HG02678 (cell line): Measurements from ENCODE around the gene HELZ.
"Not testable (repeated sequence)": the region's sequence is repeated elsewhere in the genome, so short reads cannot be mapped to it uniquely, and the experiment has no call there.

Source experiments
- ATAC-seq: cut with Tn5 transposase; IDR thresholded peaks from one replicate; pipeline ENCODE4 v1.9.1; 2021; ENCODE audit warnings: mild to moderate bottlenecking, moderate library complexity; ENCODE audit not compliant: unreplicated experiment

HELZ gene

GRCh38 chr17:67198131-67198530 is 46.9 kb downstream of the HELZ start:
- no peak for ATAC-seq

DNA sequence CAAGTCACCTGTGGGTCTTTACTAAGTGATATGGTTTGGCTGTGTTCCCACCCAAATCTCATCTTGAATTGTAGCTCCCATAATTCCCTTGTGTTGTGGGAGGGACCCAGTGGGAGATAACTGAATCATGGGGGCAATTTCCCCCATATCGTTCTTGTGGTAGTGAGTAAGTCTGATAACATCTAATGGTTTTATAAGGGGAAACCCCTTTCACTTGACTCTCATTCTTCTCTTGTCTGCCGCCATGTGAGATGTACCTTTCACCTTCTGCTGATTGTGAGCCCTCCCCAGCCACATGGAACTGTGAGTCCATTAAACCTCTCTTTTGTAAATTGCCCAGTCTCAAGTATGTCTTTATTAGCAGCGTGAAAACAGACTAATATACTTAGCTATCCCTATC is 48.0 kb downstream of the HELZ start:
- ATAC-seq: not testable (repeated sequence)

DNA sequence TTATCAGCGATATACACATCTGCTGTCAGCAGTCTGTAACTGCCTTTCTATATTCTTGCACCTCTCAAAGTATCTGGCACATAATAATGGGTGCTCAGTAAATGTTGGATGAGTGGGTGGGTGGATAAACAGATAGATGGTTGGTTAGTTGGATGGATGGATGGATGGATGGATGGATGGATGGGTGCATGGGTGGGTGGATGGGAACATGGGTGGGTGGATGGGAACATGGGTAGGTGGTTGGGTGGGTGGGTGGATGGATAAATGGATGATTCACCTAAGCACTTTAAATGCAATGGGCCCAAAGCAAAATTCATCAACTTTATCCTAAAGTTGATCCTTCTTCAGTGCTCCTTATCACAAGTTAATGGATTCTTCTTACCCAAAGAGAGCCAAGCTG is 48.6 kb downstream of the HELZ start:
- no peak for ATAC-seq

DNA sequence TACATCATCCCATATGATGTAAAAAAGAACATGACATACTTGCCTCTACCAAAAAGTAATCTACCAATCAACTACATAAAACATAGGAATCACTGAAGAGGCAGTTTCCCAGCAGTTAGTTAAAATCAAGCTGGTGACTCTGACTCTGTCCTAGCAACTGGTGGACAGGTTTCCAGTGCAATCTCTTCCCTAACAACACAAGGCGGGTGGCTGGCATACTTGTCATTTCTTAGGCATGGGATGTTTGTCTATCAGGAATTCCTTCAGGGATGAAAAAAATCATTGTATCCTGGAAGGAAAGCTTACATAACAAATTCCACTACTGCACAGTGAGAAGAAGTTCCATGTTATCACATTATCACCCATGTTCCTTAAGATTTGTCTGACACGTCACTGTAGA is 50.9 kb downstream of the HELZ start:
- no peak for ATAC-seq

- no peak for ATAC-seq
These were observed 57.1 kb downstream of the HELZ start for GRCh38 chr17:67187927-67188326.

GRCh38 chr17:67186782-67187181 is 58.2 kb downstream of the HELZ start:
- ATAC-seq: no peak

GRCh38 chr17:67183531-67183930 is 61.5 kb downstream of the HELZ start:
- no peak for ATAC-seq

- no peak for ATAC-seq
These were observed 63.2 kb downstream of the HELZ start for GRCh38 chr17:67181825-67182224.

GRCh38 chr17:67180275-67180674 is 64.7 kb downstream of the HELZ start:
- no peak for ATAC-seq

- no peak for ATAC-seq
These were observed 66.4 kb downstream of the HELZ start for GRCh38 chr17:67178555-67178954.

- no peak for ATAC-seq
These were observed 67.3 kb downstream of the HELZ start for GRCh38 chr17:67177732-67178131.

GRCh38 chr17:67174190-67174589 is 70.8 kb downstream of the HELZ start:
- no peak for ATAC-seq

DNA sequence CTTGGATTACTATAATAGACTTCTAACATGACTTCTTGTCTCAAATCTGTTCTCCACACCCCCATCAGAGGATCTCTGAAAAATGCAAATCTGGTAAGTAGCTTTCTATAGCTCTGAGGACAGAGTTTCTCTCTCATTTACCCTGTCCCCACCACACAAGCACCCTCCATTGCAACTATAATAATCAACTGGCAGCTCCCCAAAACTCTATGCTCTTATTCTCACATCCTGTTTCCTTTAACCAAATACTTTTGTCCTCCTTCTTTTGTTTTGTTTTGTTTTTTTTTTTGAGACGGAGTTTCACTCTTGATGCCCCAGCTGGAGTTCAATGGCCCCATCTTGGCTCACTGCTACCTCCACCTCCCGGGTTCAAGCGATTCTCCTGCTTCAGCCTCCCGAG is 73.4 kb downstream of the HELZ start:
- peak; percentile 96 for ATAC-seq

- ATAC-seq: no peak
These were observed 76.5 kb downstream of the HELZ start for GRCh38 chr17:67168496-67168895.

DNA sequence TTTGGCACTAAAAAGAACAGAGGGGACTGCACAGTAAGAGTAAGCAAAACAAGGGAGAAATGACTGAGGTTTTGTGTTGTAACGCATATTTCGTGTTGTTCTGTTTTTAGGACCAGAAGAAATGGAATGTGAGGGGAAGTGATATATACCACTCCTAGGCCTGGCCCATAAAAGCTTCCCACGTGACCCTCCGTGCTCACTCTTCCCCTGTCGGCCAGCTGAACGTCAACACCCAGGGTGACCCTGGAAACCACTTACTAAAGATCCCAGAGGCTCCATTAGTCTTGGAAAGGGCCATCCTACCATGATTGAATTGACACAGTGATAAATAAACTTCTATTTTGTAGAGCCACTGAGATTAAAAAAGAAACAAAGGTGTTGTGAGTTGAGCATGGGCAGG is 79.8 kb downstream of the HELZ start:
- no peak for ATAC-seq

GRCh38 chr17:67164302-67164701 is 80.7 kb downstream of the HELZ start:
- ATAC-seq: no peak

GRCh38 chr17:67162771-67163170 is 82.2 kb downstream of the HELZ start:
- no peak for ATAC-seq

- no peak for ATAC-seq
These were observed 83.4 kb downstream of the HELZ start for GRCh38 chr17:67161573-67161972.

GRCh38 chr17:67160791-67161190 is 84.2 kb downstream of the HELZ start:
- ATAC-seq: no peak

- ATAC-seq: no peak
These were observed 87.0 kb downstream of the HELZ start for GRCh38 chr17:67157732-67158639.

DNA sequence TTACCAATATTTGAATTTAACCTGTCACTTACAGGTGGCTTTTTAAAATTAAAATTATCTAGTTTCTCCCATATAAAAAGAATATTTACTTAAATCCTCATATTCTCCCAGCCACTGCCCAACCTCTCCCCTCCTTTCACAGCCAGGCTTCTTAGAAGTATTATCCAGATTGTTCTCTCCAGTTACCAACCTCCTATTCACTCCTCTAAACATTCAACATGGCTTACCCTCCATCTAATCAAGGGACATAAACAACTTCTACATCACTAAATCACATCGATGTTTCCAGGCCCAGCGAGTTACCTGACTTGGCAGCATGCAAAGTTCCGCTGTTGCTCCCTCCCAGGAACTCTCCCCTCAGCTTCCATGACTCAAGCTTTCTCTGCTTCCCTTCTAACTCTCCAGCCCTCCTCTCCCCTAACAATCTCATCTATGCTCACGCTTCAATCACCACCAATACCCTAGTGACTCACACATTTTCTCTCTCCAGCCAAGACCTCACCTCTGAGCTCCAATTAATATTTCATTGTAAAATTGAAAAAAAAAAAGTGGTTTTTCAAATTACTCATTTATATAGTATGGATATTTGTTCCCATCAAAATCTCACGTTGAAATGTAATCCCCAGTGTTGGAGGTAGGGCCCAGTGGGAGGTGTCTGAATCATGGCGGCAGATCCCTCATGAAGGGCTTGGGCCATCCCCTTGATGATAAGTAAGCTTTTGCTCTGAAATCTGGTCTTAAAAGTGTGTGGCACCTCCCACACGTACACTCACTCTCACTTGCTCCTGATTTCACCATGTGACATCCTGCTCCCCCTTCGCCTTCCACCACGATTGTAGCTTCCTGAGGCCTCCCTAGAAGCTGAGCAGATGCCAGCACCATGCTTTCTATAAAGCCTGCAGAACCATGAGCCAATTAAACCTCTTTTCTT is 88.5 kb downstream of the HELZ start:
- no peak for ATAC-seq

DNA sequence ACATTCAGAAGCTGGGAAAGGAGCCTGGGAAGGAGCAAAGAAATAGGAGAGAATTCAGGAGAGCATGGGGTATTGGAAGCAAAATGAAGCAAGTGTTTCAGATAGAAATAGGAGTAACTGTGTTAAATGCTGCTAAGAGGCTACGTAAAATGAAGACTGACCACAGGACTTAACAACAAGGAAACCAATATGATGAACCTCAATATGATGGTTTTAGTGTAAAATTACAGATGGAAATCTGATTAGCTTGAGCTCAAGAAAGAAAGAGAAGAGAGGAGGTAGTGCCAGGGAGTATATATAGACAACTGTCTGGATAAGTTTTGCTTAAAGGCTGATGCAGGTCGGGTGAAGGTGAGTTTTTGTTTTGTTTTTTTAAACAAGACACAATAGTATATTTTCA is 92.2 kb downstream of the HELZ start:
- no peak for ATAC-seq
